Adipocyte (in vitro differentiated cells): Measurements from ENCODE around the gene TSSC4.

Experiments used
- DNase-seq: peaks from one replicate; pipeline ENCODE4 v3.0.0-alpha.2; 2015; ENCODE audit warnings: low read depth
- H3K27me3 ChIP-seq: replicated peaks from 2 replicates; pipeline ENCODE4 v1.7.0; 2013; ENCODE audit warnings: mild to moderate bottlenecking, low read length, moderate library complexity; ENCODE audit not compliant: control insufficient read depth, insufficient read depth
- H3K36me3 ChIP-seq: 2 replicates; pipeline ENCODE4 v1.7.0; 2013; ENCODE audit warnings: low read length, mild to moderate bottlenecking, moderate library complexity; ENCODE audit not compliant: control insufficient read depth, insufficient read depth, severe bottlenecking
- H3K4me1 ChIP-seq: 2 replicates; pipeline ENCODE4 v1.7.0; 2013; ENCODE audit warnings: mild to moderate bottlenecking, low read length, moderate library complexity; ENCODE audit not compliant: control insufficient read depth, insufficient read depth
- H3K4me3 ChIP-seq: 2 replicates; pipeline ENCODE4 v1.7.0; 2013; ENCODE audit warnings: mild to moderate bottlenecking, low read length, moderate library complexity
- H3K9ac ChIP-seq: 2 replicates; pipeline ENCODE4 v1.7.0; 2013; ENCODE audit warnings: mild to moderate bottlenecking, low read length, moderate library complexity
- H3K9me3 ChIP-seq: 2 replicates; pipeline ENCODE4 v1.7.0; 2013; ENCODE audit warnings: mild to moderate bottlenecking, low read length, moderate library complexity; ENCODE audit not compliant: control insufficient read depth

TSSC4 gene

DNA sequence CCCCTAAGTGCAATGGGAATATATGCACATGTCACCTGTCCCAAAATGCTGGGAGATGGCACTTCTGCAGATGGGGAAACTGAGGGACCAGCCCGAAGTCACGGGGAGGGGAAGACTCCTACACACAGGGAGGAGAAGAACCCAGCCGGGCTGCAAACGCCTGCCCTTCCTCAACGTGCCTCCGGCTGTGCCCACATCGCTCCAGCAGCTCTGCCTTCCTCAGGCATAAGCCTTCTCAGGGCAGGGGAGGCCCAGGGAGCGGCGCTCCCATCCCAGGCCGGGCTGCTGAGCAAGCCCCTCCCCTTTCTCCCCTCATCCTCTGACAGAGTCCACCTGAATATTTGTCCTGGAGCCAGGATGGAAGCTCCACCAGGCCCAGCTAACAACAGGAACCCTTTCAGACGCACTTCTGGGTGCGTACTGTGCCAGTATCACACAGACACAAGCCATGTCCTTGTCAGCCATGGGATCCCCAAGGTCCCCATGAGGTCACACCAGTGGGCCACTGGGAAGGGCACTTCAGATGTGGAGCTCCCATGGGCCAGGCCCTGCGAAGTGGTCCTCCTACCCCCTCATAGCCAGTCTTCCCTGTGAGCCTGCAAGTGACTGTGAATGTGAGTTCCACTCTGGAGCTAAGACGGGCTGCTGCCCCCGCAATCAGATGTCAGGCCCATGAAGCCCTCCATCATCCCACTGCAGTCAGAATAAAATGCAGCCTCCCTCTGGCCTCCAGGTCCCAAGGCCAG, 25.9 kb upstream of the TSSC4 start:
- Histone ChIP-seq H3K4me1 (peaks cover 3% of the 10 kb centered on the region), H3K27me3 (no peaks in the 10 kb centered on the region), H3K9ac (no peak overlapping the region), H3K4me3 (no peak overlapping the region), H3K36me3 (no peaks in the 10 kb centered on the region), H3K9me3 (no peaks in the 10 kb centered on the region)
- no peak for DNase-seq

DNA sequence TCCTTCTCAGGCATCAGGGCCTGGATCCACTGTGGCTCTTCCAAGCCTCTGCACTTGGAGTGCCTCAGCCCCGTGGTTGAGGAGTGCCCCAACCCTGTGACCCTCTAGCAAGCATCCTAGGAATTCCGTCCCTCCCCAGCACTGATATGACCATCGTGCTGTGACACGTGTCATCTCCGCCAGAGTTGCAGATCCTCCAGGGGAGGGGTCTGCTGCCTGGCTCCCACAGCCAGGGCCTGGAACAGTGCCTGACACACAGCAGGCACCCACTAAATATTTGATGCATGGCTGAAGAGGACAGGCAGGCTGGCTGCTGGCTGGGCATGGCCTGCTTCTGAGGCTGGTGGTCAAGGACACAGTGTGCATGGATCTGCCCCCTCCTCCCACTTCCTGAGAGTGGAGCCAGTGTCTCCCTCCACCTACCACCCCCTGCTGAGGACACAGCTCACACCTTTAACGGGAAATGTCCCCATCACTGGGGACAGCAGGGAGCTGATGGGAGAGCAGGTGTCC, 25.2 kb upstream of the TSSC4 start:
- Histone ChIP-seq H3K4me3 (no peak overlapping the region), H3K9me3 (no peaks in the 10 kb centered on the region)

DNA sequence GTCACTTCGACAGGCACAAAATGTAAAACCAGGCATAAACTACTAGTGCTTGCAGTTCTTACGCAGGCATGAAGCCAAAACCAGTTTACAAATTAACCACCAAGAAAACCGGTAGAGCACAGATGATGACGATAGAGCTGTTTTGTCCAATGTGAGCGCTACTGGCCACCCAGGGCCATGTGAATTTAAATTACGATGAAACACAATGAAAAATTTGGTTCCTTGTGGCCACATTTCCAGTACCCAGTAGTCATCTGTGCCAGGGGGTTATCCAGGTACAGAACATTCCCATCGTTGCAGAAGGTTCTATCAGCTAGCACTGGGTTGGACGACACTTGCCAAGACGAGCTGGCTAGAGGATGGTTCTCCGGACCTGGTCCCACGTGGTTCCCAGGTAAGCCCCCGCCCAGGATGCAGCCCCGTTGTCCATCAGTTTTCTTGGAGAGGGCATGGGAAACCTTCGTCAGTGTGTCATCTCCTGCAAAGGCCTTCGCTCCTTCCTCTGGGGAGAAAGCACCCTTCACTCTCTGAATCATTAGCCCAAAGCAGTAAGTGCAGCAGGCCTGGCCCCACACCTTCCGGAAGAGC, 24.5 kb upstream of the TSSC4 start:
- no peaks in the 10 kb centered on the region for H3K9me3 ChIP-seq

More for the DNA sequence above, 25.2 kb upstream of the TSSC4 start:
- H3K27me3 ChIP-seq, result no peaks in the 10 kb centered on the region
- peaks cover 11% of the 10 kb centered on the region for H3K4me1 ChIP-seq
- DNase-seq, result no peak
- H3K9ac ChIP-seq, result no peak overlapping the region
- no peaks in the 10 kb centered on the region for H3K36me3 ChIP-seq

DNA sequence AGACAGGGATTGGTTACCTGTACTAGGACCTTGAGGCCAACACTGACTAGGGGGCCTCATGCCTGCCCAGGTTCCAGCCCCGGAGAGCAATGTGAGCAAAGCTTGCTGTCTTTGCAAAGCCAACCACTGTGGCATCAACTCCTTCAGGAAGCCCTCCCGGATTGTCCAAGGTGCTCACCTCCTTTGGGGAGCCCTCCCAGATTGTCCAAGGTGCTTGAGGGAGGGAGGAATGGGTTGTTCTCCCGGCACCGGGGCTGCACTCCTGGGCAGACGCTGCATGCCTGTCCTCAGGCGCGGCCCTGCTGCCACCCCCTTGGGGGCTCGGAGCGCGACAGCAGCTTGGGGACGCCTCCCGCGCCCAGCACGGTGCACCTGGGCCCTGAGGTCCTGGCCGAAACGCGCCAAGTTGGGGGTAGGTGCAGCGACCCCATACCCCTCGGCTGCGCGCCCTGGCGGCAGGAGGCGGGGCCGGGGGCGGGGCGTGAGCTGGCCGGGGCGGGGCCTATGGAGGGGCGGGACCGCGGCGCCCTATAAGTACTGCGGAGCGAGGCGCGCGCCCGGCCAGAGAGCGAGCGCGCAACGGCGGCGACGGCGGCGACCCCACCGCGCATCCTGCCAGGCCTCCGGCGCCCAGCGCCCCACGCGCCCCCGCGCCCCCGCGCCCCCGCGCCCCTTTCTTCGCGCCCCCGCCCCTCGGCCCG, 23.6 kb upstream of the TSSC4 start, which contains the start of gene CD81:
Gene CD81, plus strand, starts transcription at position 560 of the 701 bp plus-strand sequence. CDS start 240 bp downstream, outside the sequence.
- peak within 1 kb of the TSS; percentile 97 for H3K4me3 ChIP-seq
- H3K9ac ChIP-seq, result peak within 1 kb of the TSS; percentile 98
- H3K27me3 ChIP-seq, result no peaks in the 10 kb centered on the region
- no peaks in the 10 kb centered on the region for H3K9me3 ChIP-seq
- peaks cover 26% of the 10 kb centered on the region for H3K4me1 ChIP-seq
- H3K36me3 ChIP-seq, result peaks cover 4% of the 10 kb centered on the region
- peak; percentile 82 for DNase-seq

More for the DNA sequence above, 24.5 kb upstream of the TSSC4 start:
- H3K4me1 ChIP-seq, result peaks cover 17% of the 10 kb centered on the region
- DNase-seq, result no peak
- no peaks in the 10 kb centered on the region for H3K36me3 ChIP-seq
- no peak overlapping the region for H3K4me3 ChIP-seq
- H3K27me3 ChIP-seq, result no peaks in the 10 kb centered on the region
- no peak overlapping the region for H3K9ac ChIP-seq

DNA sequence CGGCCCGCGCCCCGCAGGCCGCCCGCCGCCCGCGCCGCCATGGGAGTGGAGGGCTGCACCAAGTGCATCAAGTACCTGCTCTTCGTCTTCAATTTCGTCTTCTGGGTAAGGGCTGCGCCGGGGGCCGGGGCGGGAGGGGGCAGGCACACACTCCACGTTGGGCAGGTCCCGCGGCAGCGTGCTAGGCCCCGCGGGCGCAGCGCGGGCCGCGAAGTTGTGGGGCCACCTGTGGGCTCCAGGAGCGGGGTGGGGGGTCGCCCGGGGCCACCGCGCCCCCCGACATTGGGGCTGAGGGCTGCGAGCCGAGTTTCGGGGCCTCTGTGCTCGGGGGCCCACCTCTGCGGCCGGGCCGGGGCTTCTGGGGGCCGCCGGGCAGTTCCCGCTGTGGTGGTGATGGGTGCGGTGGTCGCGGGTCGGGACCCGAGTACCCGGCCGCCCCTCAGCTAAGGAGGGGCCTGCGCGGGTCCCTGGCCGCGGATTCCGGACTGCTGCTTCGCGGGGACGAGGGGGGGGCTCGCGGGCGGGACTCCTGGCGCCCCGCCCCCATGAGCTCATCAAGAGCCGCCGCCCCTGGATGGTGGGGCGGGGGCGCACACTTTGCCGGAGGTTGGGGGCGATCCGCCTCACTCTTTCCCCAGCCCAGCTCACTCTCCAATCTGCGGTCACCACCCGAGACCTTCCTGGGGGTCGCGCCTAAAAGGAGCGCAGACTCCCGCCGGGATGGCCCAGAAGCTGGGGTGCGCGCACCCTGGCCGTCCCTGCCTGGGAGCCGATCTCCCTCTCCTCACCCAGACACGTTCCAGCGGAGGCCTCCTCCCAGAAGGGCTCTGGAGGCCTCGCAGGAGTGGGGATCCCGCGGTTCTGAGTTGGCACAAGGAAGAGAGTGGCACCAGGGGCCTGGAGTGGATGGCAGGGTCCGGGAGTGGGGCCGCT, 22.8 kb upstream of the TSSC4 start:
- peak; percentile 89 for DNase-seq
- peak overlapping the region; percentile 97 for H3K4me3 ChIP-seq
- H3K9me3 ChIP-seq, result no peaks in the 10 kb centered on the region
- H3K4me1 ChIP-seq, result peaks cover 35% of the 10 kb centered on the region
- peaks cover 5% of the 10 kb centered on the region for H3K36me3 ChIP-seq
- H3K27me3 ChIP-seq, result no peaks in the 10 kb centered on the region
- H3K9ac ChIP-seq, result peak overlapping the region; percentile 98

DNA sequence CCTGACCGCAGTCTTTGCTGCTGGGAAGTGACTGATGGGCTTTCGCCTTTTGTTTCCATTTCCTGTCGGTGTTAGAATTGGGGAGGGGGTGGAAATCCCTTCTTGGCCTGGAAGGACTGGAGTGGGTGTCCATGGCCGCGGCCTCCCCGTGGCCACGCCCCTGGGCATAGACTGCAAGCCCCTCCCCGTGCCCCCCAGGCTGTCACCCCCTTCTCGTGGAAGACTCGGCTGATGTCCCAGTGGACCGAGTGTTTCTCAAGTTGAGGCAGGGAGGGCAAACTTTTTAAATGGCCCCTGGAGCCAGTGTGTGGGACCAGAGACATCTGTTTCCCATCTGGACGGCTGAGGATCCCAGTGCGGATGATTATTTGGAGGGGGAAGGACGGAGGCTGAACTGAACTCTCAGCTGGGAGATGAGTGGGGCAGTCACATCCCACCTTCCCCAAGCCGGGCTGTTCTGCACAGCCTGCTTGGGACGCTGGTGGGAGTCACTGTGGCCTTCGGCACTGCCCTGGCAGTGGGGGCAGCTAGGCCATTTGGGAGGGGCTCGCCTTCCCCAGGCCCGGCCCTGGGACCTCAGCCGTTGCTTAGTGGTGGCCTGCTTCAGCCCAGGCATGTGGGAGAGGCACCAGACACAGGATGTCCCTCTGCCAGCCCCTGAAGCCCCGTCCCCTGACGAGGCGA, 21.9 kb upstream of the TSSC4 start:
- peak overlapping the region; percentile 98 for H3K9ac ChIP-seq
- peaks cover 44% of the 10 kb centered on the region for H3K4me1 ChIP-seq
- H3K4me3 ChIP-seq, result peak overlapping the region; percentile 97
- no peaks in the 10 kb centered on the region for H3K27me3 ChIP-seq
- H3K36me3 ChIP-seq, result peaks cover 5% of the 10 kb centered on the region
- H3K9me3 ChIP-seq, result no peaks in the 10 kb centered on the region
- peak; percentile 84 for DNase-seq

DNA sequence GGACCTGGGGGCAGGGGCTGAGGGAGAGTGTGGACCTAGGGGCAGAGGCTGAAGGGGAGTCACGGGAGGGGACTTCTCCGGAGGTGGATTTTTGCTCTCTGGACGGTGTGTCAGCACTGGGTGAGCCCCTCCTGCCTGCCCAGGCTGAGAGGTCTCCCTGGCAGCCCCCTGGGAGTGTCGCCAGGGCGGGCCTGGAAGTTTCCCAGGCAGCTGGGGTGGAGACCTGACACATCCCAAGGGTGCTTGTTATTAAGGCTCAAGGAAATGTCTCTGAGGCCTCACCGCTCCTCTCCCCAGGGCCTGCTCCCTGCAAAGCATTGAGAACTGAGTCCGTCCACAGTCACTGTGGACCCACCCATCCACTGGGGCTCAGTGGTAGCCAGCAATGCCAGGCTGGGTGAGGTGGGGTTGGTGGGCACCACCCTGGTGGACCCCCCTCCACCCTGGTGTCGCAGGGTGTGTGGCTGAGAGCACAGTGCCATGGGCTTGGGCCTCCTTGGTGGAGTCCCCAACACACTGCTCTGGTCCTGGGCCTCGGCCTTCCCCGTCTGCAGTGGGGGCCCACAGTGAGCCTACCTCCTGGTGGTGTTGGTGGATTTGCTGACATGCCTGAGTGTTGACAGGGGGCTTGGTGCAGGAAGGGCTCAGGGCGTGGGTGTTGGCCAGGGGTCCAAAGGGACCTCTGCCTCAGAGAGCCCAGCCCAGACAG, 20.9 kb upstream of the TSSC4 start:
- peaks cover 5% of the 10 kb centered on the region for H3K36me3 ChIP-seq
- DNase-seq, result no peak
- H3K4me1 ChIP-seq, result peaks cover 48% of the 10 kb centered on the region
- H3K9me3 ChIP-seq, result no peaks in the 10 kb centered on the region
- H3K27me3 ChIP-seq, result no peaks in the 10 kb centered on the region
- peak overlapping the region; percentile 82 for H3K9ac ChIP-seq
- peak overlapping the region; percentile 76 for H3K4me3 ChIP-seq

DNA sequence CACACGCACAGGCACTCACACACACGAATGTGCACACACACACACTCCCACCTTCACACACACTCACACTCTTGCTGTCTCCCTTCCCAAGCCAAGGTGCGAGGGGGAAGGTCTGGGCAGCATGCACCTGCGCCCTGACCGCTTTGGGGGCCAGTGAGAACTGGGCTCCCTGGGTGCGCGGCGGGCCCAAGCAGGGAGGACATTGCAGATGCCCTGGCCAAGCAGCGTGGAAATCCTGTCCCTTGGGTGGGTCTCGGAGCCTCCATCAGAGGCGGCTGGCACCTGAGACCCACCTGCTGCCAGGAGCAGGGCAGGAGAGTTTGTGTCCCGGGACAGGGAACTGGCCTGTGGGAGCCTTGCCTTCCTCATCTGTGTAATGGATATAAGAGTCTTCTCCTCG, 20.2 kb upstream of the TSSC4 start:
- Histone ChIP-seq H3K4me3 (peak overlapping the region; percentile 76), H3K4me1 (peaks cover 51% of the 10 kb centered on the region), H3K9ac (peak overlapping the region; percentile 82), H3K36me3 (peaks cover 5% of the 10 kb centered on the region), H3K9me3 (no peaks in the 10 kb centered on the region), H3K27me3 (no peaks in the 10 kb centered on the region)
- DNase-seq, result no peak

DNA sequence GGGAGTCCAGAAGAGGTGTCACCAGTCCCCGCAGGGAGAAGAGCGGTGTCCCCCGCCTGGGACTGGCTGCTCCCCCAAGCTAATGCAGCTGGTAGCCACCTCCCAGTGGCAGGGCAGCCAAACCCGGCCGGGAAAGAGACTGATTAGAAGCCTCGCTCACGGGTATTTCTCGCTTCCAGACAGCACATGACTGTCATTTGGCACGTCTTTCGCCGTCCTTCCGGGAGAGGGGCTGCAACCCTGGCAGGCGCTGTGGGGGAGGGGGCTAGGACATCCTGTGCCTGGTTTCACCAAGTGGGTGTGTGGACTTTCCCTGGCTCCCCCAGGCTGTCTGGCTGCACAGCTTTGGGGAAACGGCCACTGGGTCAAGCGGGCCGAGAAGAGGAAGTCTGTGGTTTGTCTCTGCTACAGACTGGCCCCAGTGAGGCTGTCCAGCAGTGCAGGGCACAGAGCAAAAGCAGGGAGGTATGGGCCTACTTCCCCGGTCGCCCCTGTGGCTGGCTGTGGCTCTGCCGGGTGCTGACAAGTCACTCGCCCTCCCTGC, 19.7 kb upstream of the TSSC4 start:
- H3K9me3 ChIP-seq, result no peaks in the 10 kb centered on the region
- H3K4me1 ChIP-seq, result peaks cover 51% of the 10 kb centered on the region
- no peaks in the 10 kb centered on the region for H3K27me3 ChIP-seq
- DNase-seq, result no peak
- H3K36me3 ChIP-seq, result peaks cover 9% of the 10 kb centered on the region
- H3K4me3 ChIP-seq, result peak overlapping the region; percentile 76
- H3K9ac ChIP-seq, result peak overlapping the region; percentile 82
